Cerebellar nuclear complex (tissue), 1 donor: ENCODE measurements around the gene GALNT17.
"Not testable (repeated sequence)": the region's sequence is repeated elsewhere in the genome, so short reads cannot be mapped to it uniquely, and the experiment has no call there.

Experiments
- DNase-seq, 2 experiments: peaks; one replicate each; lab custom pipeline; 2025; lab: John Stamatoyannopoulos, UW

Gene GALNT17

DNA sequence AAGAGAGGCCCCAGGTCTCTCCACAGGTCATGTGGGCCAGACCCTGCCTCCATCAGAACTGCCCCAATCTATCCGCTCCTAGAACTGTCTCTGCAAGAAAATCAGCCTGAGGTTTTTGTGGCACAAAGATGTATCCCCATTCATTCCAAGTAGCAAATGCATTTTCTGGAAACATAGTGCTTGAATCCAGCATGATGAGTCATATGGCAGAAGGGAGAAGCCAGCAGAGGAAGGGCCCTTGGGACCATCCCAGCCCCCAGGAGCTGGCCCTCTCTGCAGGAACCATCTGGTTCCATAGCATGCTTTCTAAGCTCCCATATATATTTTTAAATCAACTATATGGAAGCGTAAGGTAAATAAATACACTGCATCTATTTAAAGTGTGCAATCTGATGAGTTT, 563.2 kb downstream of the GALNT17 start:
- DNase-seq, result no peak

GRCh38 chr7:71696511-71696910, 564.6 kb downstream of the GALNT17 start:
- DNase-seq, result no peak

DNA sequence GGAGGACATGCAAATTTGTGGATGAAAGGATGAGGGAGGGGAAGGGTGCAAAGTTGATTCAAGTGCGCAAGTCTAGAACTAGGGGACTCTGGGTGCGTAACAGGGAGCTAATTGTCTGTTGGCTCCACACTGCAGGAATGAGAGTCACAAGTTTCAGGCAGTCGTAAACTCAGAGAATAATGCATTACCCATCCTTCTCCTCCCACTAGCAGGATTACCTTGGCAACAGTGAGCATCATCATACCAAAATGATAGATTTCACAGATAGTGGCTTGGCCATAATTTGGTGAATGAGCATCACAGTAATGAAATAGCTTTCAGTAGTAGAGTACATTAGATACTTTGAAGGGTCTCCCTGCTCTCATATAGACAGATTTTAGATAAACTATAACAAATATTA, 565.5 kb downstream of the GALNT17 start:
- DNase-seq, result no peak

DNA sequence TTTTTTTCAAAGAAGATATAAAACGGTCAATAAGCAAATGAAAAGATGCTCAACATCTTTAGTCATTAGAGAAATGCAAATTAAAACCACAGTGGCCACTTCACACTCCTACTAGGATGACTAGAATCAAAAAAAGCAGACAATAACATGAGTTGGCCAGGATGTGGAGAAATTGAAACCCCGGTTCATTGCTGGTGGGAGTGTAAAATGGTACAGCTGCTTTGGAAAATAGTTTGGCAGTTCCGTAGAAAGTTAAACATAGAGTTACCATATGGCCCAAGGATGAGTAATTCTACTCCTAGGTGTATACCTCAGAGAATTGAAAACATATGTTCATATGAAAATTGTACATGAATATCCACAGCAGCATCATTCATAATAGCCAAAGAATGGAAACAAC, 573.3 kb downstream of the GALNT17 start:
- no peak for DNase-seq

- no peak for DNase-seq
These were observed 574.1 kb downstream of the GALNT17 start for GRCh38 chr7:71705901-71706596.

- no peak for DNase-seq
These were observed 574.6 kb downstream of the GALNT17 start for GRCh38 chr7:71706597-71706975.

- DNase-seq, result no peak
These were observed 575.1 kb downstream of the GALNT17 start for GRCh38 chr7:71707041-71707440.

GRCh38 chr7:71708710-71709109, 576.8 kb downstream of the GALNT17 start:
- no peak for DNase-seq

- DNase-seq, result no peak
These were observed 578.5 kb downstream of the GALNT17 start for GRCh38 chr7:71710442-71710841.

DNA sequence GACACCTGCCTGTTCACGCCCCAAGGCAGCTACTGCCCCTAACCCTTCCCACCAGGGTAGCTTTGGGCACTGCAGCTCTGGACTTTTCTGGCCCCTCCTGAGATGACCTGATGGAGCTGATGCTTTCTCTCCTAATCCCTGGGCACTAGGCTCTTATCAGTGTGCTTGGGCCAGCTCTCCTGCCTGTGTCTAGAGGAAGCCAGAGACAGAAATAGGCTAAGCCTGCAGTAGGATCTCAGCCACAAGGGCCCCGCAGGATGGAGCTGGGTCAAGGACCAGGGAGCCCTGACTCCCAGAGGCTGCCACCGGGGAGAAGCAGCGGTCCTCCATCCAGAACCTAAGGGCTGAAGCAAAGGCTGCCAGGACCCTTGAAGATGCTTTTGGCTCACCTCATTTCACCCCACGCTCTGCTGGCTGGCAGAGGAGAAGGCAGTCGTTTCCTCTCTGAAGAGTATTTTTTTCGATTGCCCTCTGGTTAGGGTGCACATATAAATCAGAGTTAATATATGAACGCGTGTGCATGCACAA, 580.8 kb downstream of the GALNT17 start:
- no peak for DNase-seq

- DNase-seq, result peak; percentile 18 to 31
These were observed 584.7 kb downstream of the GALNT17 start for GRCh38 chr7:71716690-71717089.

DNA sequence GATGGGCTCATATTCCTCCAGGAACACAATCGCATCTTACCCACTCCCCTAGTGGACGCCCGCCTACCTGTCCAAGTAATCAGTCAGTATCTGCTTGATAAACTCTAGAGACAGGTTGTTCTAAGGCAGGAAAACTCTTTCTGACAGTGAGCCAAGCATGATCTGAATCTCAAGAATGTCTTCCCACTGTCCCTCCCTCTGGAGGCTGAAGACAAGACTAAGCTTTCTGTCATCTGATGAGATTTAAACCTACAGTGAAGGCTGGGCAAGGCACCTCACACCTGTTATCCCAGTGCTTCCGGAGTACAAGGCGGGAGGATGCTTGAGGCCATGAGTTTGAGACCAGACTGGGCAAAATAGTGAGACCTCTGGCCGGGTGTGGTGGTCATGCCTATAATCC, 586.6 kb downstream of the GALNT17 start:
- no peak for DNase-seq

DNA sequence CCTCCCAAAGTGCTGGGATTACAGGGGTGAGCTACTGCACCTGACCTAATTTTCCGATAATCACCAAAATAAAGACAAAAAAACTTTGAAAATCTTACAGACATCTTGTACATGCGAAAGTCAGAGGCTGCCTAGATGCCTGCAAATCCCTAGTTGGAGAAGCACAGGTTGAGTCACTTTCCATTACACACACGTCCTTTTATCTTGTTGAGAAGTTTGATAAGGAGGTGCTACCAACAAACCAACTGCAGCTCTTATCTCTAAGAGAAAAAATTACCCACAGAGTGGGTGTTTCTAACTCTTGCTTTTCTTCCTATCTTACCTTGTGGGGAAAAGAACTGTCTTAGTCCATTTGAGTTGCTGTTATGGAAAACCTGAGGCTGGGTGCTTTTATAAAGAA, 589.8 kb downstream of the GALNT17 start:
- no peak for DNase-seq

- DNase-seq, result no peak
These were observed 591.9 kb downstream of the GALNT17 start for GRCh38 chr7:71723859-71724258.

GRCh38 chr7:71727347-71727746, 595.4 kb downstream of the GALNT17 start:
- no peak for DNase-seq

- no peak for DNase-seq
These were observed 599.8 kb downstream of the GALNT17 start for GRCh38 chr7:71731740-71732139.

DNA sequence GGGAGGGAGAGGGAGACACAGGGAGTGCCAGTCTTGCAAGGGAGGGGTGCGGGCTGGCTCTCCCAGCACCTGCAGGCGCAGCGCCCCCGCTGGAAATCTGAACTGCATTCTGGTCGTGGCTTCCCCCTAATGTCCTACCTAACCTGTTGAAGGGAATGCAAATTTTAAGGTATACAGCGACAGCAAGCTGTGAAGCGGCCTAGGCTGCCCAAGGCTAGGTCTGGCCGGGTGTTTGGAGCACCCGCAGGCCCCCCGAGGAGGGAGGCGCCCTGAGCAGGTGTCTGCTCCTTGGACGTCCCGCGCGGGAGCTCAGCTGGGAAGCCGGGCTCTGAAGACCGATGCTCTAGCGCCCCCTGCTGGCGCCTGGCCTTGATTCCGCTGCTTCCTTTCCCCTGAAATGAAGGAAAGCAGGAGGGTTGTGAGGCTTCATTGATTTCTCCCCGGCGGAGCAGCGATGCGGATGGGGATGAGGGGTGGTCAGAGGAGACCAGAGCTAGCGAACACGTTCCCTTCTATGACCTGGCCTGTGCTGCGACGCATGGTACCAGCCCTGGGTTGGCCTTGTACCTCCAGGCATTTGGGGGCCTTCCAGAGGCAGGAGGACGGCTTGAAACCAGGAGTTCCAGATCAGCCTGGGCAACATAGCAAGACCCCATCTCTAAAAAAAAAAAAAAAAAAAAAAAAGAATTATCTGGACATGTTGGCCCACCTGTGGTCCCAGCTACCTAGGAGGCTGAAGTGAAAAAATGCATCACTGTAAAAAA, 601.3 kb downstream of the GALNT17 start:
- peak in 1 of 2 experiments; percentile 75 for DNase-seq

DNA sequence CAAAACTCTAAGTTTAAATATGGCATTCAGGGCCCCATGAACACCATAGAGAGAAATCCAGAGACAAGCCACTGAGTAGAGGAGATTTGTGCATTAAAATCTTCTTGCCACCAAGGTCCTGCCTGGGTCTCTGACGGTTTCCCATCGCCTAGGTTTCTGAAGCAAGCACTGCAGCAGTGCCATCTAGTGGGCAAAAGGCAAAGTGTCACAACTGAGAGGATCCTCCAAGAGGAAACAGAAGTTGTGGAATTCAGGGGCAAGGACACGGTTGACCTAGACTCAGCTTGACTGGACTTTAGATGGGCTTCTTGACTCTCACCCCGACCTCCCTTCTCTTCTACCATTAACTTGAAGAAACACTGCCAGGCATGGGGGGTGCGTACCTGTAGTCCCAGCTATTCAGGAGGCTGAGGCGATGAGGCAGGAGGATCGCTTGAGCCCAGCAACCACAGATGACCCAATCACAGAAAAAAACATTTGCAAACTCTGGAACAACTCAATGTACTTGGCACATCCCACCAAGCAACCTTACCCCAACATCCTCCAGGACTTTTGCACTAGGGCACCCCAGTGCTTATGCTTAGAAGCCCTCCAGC, 604.1 kb downstream of the GALNT17 start:
- DNase-seq, result peak in 1 of 2 experiments; percentile 18

- not testable (repeated sequence) for DNase-seq
These were observed 606.1 kb downstream of the GALNT17 start for GRCh38 chr7:71737931-71738540.

DNA sequence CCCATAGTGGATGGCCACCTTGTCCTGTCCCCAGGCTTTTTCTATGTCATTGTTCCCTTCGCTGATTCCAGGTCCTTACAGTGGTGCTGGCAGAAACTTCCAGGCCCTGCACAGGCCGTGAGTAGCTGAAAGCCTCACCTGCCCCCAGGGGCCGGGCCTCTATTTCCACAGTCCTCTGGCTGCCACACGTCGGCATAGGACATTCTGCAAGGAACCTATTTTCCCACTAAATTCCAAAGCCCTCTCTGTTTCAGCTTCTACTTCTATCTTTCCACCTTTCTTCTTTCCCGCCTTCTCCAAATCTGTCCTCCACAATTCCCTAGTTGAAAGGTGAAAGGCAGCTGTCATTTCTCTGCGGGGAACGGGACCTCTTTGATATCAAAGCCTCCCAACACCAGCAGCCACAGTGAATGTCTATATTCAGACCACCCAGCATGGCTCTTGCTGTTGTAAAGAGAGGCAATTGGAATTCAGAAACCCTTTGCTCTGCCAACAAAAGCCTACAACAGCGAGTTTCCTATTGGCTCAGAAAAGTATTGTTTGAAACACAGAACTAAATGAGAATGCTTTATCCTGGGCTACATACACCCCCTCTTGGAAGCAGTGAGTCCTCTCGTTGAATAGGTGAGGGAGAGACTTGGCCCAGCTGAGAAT, 607.7 kb downstream of the GALNT17 start:
- DNase-seq, result no peak

GRCh38 chr7:71740174-71740560, 608.2 kb downstream of the GALNT17 start:
- DNase-seq, result no peak

DNA sequence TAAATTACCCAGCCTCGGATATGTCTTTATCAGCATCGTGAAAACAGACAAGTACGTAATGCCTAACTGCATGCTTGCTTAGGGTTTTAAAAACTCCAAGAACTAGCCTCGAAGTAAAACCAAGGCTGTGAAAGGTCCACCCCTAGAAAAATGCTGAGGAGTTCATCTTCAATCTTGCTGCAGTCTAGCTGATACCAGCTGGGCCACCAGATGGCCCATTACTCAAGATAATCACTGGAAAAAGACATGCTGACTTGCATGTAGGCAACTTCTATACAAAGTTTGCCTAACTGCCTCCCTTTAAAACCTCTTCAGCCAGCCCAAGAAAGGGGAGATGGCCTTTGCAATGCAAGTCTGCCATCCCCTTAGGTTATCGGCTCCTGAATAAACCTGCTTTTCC, 614.1 kb downstream of the GALNT17 start:
- no peak for DNase-seq
